ENCODE data around the gene PLXNA1. TPM values are rescaled to one million over a fixed set of nuclear protein-coding genes. Genes with fewer than 3 reads are reported as not detected.

PLXNA1 gene
- polyA plus RNA-seq, 1 donor from 2014 or later: 65.6 TPM

GRCh38 chr3:127020543-127020942, 37.6 kb downstream of the PLXNA1 start:
- Histone ChIP-seq H2AFZ (ENCODE audit: low read depth, low read length) (no peak overlapping the region), H4K20me1 (ENCODE audit: insufficient read depth) (no peaks in the 10 kb centered on the region), H3K36me3 (ENCODE audit: insufficient read depth, low read length) (no peaks in the 10 kb centered on the region), H3K27me3 (ENCODE audit: insufficient read depth, low read depth, low read length) (no peaks in the 10 kb centered on the region), H3K4me2 (ENCODE audit: low read length) (no peak overlapping the region), H3K9me2 (ENCODE audit: insufficient read depth, low read length) (no peaks in the 10 kb centered on the region), H3K9ac (ENCODE audit: low read length) (no peak overlapping the region), H3K79me2 (replicated peaks; ENCODE audit: insufficient read depth, low read length) (no peaks in the 10 kb centered on the region), H3K9me3 (ENCODE audit: low read length) (no peaks in the 10 kb centered on the region), H3K4me3 (ENCODE audit: low read length) (no peak overlapping the region), H3K27ac (ENCODE audit: low read length) (no peak overlapping the region), H3F3A (ENCODE audit: insufficient read depth, low read length, poor library complexity, severe bottlenecking) (no peaks in the 10 kb centered on the region)
- TF ChIP-seq, protein P1, sequence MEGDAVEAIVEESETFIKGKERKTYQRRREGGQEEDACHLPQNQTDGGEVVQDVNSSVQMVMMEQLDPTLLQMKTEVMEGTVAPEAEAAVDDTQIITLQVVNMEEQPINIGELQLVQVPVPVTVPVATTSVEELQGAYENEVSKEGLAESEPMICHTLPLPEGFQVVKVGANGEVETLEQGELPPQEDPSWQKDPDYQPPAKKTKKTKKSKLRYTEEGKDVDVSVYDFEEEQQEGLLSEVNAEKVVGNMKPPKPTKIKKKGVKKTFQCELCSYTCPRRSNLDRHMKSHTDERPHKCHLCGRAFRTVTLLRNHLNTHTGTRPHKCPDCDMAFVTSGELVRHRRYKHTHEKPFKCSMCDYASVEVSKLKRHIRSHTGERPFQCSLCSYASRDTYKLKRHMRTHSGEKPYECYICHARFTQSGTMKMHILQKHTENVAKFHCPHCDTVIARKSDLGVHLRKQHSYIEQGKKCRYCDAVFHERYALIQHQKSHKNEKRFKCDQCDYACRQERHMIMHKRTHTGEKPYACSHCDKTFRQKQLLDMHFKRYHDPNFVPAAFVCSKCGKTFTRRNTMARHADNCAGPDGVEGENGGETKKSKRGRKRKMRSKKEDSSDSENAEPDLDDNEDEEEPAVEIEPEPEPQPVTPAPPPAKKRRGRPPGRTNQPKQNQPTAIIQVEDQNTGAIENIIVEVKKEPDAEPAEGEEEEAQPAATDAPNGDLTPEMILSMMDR (IDR thresholded peaks at IDR 0.05; ENCODE audit: poor library complexity, severe bottlenecking): no peak

GRCh38 chr3:127022849-127023248, 39.9 kb downstream of the PLXNA1 start:
- no peak overlapping the region for H3K27ac ChIP-seq (ENCODE audit: low read length)
- no peak overlapping the region for H3K4me2 ChIP-seq (ENCODE audit: low read length)
- H3K9ac ChIP-seq (ENCODE audit: low read length): no peak overlapping the region
- no peak overlapping the region for H2AFZ ChIP-seq (ENCODE audit: low read depth, low read length)
- H3K36me3 ChIP-seq (ENCODE audit: insufficient read depth, low read length): no peaks in the 10 kb centered on the region
- no peaks in the 10 kb centered on the region for H4K20me1 ChIP-seq (ENCODE audit: insufficient read depth)
- no peaks in the 10 kb centered on the region for H3K9me2 ChIP-seq (ENCODE audit: insufficient read depth, low read length)
- no peaks in the 10 kb centered on the region for H3K9me3 ChIP-seq (ENCODE audit: low read length)
- no peak overlapping the region for H3K4me3 ChIP-seq (ENCODE audit: low read length)
- H3K79me2 ChIP-seq (replicated peaks; ENCODE audit: insufficient read depth, low read length): no peaks in the 10 kb centered on the region
- TF ChIP-seq EP300 (conservative IDR thresholded peaks at IDR 0.05; ENCODE audit: poor library complexity, severe bottlenecking): no peak
- TF ChIP-seq SMC3 (conservative IDR thresholded peaks at IDR 0.05; ENCODE audit: poor library complexity): no peak
- TF ChIP-seq, protein P1 (IDR thresholded peaks at IDR 0.05; ENCODE audit: poor library complexity, severe bottlenecking): no peak
- TF ChIP-seq EZH2 (IDR thresholded peaks at IDR 0.05; ENCODE audit: borderline replicate concordance, insufficient read depth, low read length, poor library complexity, severe bottlenecking): no peak
- TF ChIP-seq MXI1 (conservative IDR thresholded peaks at IDR 0.05; ENCODE audit: poor library complexity, severe bottlenecking): no peak
- no peak for TF ChIP-seq REST (IDR thresholded peaks at IDR 0.05; ENCODE audit: borderline replicate concordance)
- TF ChIP-seq TAF1 (IDR thresholded peaks at IDR 0.05; ENCODE audit: low read depth): no peak
- TF ChIP-seq RAD21 (conservative IDR thresholded peaks at IDR 0.05): no peak
- no peak for TF ChIP-seq POLR2AphosphoS5 (IDR thresholded peaks at IDR 0.05)
- H3K27me3 ChIP-seq (ENCODE audit: insufficient read depth, low read depth, low read length): no peaks in the 10 kb centered on the region
- no peaks in the 10 kb centered on the region for H3F3A ChIP-seq (ENCODE audit: insufficient read depth, low read length, poor library complexity, severe bottlenecking)
